Vagina (tissue), 2 donors: Measurements from ENCODE around the gene PGC.

Experiments
- POLR2A ChIP-seq, 2 donors: fragments of 450-650 bp; IDR thresholded peaks; one replicate each; pipeline ENCODE4 v1.6.1; 2017; ENCODE audit warnings: antibody characterized with exemption in 2 of 2, mild to moderate bottlenecking in 2 of 2, moderate library complexity in 2 of 2
- TF ChIP-seq, protein P1 (sequence below), 3 experiments: fragments of 450-650 bp in 2 of 3; fragments of 200-600 bp in 1 of 3; sonication (generic) in 1 of 3; IDR thresholded peaks; one replicate each; pipeline ENCODE4 v1.5.1; 2017 to 2019; ENCODE audit warnings: antibody characterized with exemption in 3 of 3, mild to moderate bottlenecking in 2 of 3, moderate library complexity in 2 of 3

DNA sequence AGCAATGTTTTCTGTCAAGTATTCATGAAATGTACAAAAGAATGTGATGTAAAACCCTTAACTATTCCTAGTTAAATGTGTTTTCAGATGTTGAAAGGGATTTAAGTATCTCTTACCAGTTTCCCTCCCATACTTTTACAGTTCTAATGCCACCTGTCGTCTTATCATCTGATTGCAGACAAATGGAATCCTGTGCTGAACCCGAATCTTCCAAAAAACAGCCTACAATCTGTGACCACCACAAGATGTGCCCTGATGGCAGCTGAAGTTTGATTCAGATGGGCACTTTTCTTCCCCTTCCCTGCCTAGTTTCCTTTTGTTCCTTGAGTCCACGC lies 42.2 kb upstream of the PGC start:
- TF ChIP-seq, protein P1, sequence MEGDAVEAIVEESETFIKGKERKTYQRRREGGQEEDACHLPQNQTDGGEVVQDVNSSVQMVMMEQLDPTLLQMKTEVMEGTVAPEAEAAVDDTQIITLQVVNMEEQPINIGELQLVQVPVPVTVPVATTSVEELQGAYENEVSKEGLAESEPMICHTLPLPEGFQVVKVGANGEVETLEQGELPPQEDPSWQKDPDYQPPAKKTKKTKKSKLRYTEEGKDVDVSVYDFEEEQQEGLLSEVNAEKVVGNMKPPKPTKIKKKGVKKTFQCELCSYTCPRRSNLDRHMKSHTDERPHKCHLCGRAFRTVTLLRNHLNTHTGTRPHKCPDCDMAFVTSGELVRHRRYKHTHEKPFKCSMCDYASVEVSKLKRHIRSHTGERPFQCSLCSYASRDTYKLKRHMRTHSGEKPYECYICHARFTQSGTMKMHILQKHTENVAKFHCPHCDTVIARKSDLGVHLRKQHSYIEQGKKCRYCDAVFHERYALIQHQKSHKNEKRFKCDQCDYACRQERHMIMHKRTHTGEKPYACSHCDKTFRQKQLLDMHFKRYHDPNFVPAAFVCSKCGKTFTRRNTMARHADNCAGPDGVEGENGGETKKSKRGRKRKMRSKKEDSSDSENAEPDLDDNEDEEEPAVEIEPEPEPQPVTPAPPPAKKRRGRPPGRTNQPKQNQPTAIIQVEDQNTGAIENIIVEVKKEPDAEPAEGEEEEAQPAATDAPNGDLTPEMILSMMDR (IDR thresholded peaks at IDR 0.05) = no peak
- TF ChIP-seq POLR2A (IDR thresholded peaks at IDR 0.05) = no peak
